MM.1S (cell line): ENCODE data around the gene RNU2-63P.

ENCODE experiments used
- DNase-seq: peaks from one replicate; pipeline ENCODE4 v3.0.0-alpha.2; 2015
- H2AFZ ChIP-seq: fragments of 300-600 bp; sonication (generic); 2 replicates; pipeline ENCODE4 v1.6.0; 2016; ENCODE audit warnings: antibody characterized with exemption, low read length
- H3F3A ChIP-seq: fragments of 300-600 bp; sonication (generic); 2 replicates; pipeline ENCODE4 v1.6.1; 2016; ENCODE audit warnings: mild to moderate bottlenecking, antibody characterized with exemption, low read length, moderate library complexity, mixed read lengths; ENCODE audit not compliant: insufficient read depth
- H3K27ac ChIP-seq: fragments of 300-600 bp; sonication (generic); 2 replicates; pipeline ENCODE4 v1.5.1; 2016; ENCODE audit warnings: mild to moderate bottlenecking, low read length
- H3K27me3 ChIP-seq: fragments of 300-600 bp; sonication (generic); replicated peaks from 2 replicates; pipeline ENCODE4 v1.6.0; 2016; ENCODE audit warnings: low read length; ENCODE audit not compliant: insufficient read depth
- H3K36me3 ChIP-seq: fragments of 300-600 bp; sonication (generic); replicated peaks from 2 replicates; pipeline ENCODE4 v1.6.1; 2016; ENCODE audit warnings: mild to moderate bottlenecking, low read length, mixed read lengths; ENCODE audit not compliant: insufficient read depth
- H3K4me1 ChIP-seq: fragments of 300-600 bp; sonication (generic); 2 replicates; pipeline ENCODE4 v1.6.1; 2016; ENCODE audit warnings: low read length, mixed read lengths
- H3K4me2 ChIP-seq: fragments of 300-600 bp; sonication (generic); 2 replicates; pipeline ENCODE4 v1.6.0; 2016; ENCODE audit warnings: low read depth, low read length
- H3K4me3 ChIP-seq: fragments of 300-600 bp; sonication (generic); 2 replicates; pipeline ENCODE4 v1.5.1; 2016; ENCODE audit warnings: low read length, mixed read lengths
- H3K79me2 ChIP-seq: fragments of 300-600 bp; sonication (generic); 2 replicates; pipeline ENCODE4 v1.6.1; 2016; ENCODE audit warnings: mixed run types, low read length, mixed read lengths
- H3K9ac ChIP-seq: fragments of 300-600 bp; sonication (generic); 2 replicates; pipeline ENCODE4 v1.6.1; 2016; ENCODE audit warnings: low read length, mixed read lengths
- H3K9me2 ChIP-seq: fragments of 300-600 bp; sonication (generic); replicated peaks from 2 replicates; pipeline ENCODE4 v1.6.1; 2016; ENCODE audit warnings: mild to moderate bottlenecking, low read length, mixed read lengths; ENCODE audit not compliant: insufficient read depth
- H3K9me3 ChIP-seq: fragments of 300-600 bp; sonication (generic); replicated peaks from 2 replicates; pipeline ENCODE4 v1.6.1; 2016; ENCODE audit warnings: mild to moderate bottlenecking, low read length, mixed read lengths; ENCODE audit not compliant: insufficient read depth
- H4K20me1 ChIP-seq: fragments of 300-600 bp; sonication (generic); 2 replicates; pipeline ENCODE4 v1.6.1; 2016; ENCODE audit warnings: mild to moderate bottlenecking, low read length, moderate library complexity, mixed read lengths; ENCODE audit not compliant: insufficient read depth
- EZH2 ChIP-seq: fragments of 300-600 bp; sonication (generic); optimal IDR thresholded peaks from 2 replicates; pipeline ENCODE3; 2017; ENCODE audit warnings: low read depth, mild to moderate bottlenecking, antibody characterized with exemption, low read length, mixed read lengths
- EZH2phosphoT487 ChIP-seq: fragments of 300-600 bp; sonication (generic); IDR thresholded peaks from 2 replicates; pipeline ENCODE4 v1.6.1; 2018; ENCODE audit warnings: antibody characterized with exemption, low read length
- TF ChIP-seq, protein P1 (sequence below): fragments of 300-600 bp; sonication (generic); IDR thresholded peaks from 2 replicates; pipeline ENCODE4 v1.5.1; 2016; ENCODE audit warnings: antibody characterized with exemption, low read length, mixed read lengths

The RNU2-63P gene

DNA sequence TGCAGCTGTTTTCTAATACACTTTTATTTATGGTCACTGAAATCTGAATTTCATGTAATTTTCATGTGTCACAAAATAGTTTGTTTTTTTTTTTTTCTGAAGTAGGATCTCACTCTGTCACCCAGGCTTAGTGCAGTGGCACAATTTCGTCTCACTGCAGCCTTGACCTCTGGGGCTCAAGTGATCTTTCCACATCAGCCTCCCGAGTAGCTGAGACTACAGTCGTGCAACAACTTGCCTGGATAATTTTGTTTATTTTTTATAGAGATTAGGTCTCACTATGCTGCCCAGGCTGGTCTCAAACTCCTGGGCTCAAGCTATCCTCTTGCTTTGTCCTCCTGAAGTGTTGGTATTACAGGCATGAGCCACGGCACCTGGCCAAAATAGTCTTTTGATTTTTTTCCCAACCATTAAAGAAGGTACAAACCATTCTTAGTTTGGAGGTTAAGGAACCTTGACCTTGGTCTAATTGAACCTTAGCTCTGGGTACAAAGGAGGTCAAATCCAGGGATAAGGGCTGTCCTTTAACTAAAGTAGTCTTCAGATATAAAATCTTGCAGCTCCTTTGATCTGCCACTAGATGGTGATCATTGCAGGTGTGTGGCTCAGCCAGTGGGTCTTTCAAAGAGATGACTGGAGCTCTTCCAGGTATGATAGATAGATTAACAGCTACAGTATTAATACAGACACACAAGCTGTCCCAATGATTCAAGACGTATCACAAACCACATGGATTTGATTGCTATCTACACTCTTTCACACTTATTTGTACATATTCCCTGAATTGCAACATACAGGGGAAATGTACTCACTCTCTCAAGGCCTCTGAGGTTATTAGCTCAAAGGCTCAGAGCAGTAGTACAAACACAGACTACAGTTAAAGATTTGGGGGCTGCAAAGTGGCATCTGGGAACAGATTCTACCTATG lies 43.9 kb upstream of the RNU2-63P start:
- H3K27me3 ChIP-seq, result no peaks in the 10 kb centered on the region
- no peak overlapping the region for H3K4me3 ChIP-seq
- DNase-seq, result peak; percentile 66
- H2AFZ ChIP-seq, result no peak overlapping the region
- no peaks in the 10 kb centered on the region for H3K9me2 ChIP-seq
- H3K27ac ChIP-seq, result no peak overlapping the region
- H3K4me2 ChIP-seq, result no peak overlapping the region
- no peaks in the 10 kb centered on the region for H3F3A ChIP-seq
- peaks cover 6% of the 10 kb centered on the region; the same call in 1 of the 2 replicates for H3K4me1 ChIP-seq
- H4K20me1 ChIP-seq, result no peaks in the 10 kb centered on the region
- no peaks in the 10 kb centered on the region for H3K9me3 ChIP-seq
- no peaks in the 10 kb centered on the region for H3K36me3 ChIP-seq
- peaks cover 3% of the 10 kb centered on the region for H3K79me2 ChIP-seq
- no peak overlapping the region for H3K9ac ChIP-seq
- TF ChIP-seq, protein P1, sequence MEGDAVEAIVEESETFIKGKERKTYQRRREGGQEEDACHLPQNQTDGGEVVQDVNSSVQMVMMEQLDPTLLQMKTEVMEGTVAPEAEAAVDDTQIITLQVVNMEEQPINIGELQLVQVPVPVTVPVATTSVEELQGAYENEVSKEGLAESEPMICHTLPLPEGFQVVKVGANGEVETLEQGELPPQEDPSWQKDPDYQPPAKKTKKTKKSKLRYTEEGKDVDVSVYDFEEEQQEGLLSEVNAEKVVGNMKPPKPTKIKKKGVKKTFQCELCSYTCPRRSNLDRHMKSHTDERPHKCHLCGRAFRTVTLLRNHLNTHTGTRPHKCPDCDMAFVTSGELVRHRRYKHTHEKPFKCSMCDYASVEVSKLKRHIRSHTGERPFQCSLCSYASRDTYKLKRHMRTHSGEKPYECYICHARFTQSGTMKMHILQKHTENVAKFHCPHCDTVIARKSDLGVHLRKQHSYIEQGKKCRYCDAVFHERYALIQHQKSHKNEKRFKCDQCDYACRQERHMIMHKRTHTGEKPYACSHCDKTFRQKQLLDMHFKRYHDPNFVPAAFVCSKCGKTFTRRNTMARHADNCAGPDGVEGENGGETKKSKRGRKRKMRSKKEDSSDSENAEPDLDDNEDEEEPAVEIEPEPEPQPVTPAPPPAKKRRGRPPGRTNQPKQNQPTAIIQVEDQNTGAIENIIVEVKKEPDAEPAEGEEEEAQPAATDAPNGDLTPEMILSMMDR, result peak; percentile 78
- no peak for TF ChIP-seq EZH2phosphoT487
- no peak for TF ChIP-seq EZH2

DNA sequence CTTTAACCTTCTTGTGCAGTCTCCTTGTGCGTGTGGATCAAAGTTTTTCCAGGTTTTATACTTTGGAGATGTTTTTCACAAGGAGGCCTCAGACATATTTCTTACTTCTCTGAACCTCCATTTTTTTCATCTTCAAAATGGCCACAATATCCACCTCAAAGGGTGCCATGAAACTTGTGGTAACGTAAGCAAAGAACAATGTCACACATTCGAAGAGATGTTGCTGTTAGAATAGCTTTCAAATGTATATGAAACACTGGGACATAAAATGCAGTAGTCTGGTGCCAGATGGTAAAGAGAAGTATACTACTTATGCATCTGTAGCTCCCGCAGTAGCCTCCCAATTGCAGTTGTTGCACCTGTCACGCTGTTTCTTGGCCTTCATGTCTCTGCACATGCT lies 41.8 kb upstream of the RNU2-63P start:
- Histone ChIP-seq H3K27me3 (no peaks in the 10 kb centered on the region), H3K4me1 (peaks cover 11% of the 10 kb centered on the region; the same call in 1 of the 2 replicates), H4K20me1 (no peaks in the 10 kb centered on the region), H3K9me2 (no peaks in the 10 kb centered on the region), H3K9ac (no peak overlapping the region), H3K9me3 (no peaks in the 10 kb centered on the region), H2AFZ (no peak overlapping the region), H3K4me3 (no peak overlapping the region), H3F3A (no peaks in the 10 kb centered on the region), H3K27ac (no peak overlapping the region), H3K4me2 (no peak overlapping the region), H3K36me3 (no peaks in the 10 kb centered on the region), H3K79me2 (peaks cover 23% of the 10 kb centered on the region)
- TF ChIP-seq, protein P1, result no peak
- no peak for TF ChIP-seq EZH2phosphoT487
- TF ChIP-seq EZH2, result no peak
- no peak for DNase-seq

- Histone ChIP-seq H4K20me1 (no peaks in the 10 kb centered on the region), H3K4me1 (peaks cover 11% of the 10 kb centered on the region; the same call in 1 of the 2 replicates)
- TF ChIP-seq, protein P1, result no peak
- TF ChIP-seq EZH2phosphoT487 (no peak), EZH2 (no peak)
Measured at GRCh38 chr2:88057437-88057844, 41.1 kb upstream of the RNU2-63P start.

More at GRCh38 chr2:88057437-88057844, 41.1 kb upstream of the RNU2-63P start:
- H3F3A ChIP-seq, result no peaks in the 10 kb centered on the region
- no peak overlapping the region for H3K9ac ChIP-seq
- no peaks in the 10 kb centered on the region for H3K27me3 ChIP-seq
- no peaks in the 10 kb centered on the region for H3K9me3 ChIP-seq
- no peak overlapping the region for H3K4me3 ChIP-seq
- H3K79me2 ChIP-seq, result peaks cover 23% of the 10 kb centered on the region
- no peak overlapping the region for H3K27ac ChIP-seq
- no peak overlapping the region for H2AFZ ChIP-seq
- H3K4me2 ChIP-seq, result no peak overlapping the region
- H3K9me2 ChIP-seq, result no peaks in the 10 kb centered on the region
- no peaks in the 10 kb centered on the region for H3K36me3 ChIP-seq
- DNase-seq, result no peak
